GM12878 (cell line): ENCODE data around the gene SPR.

Source experiments
- EED ChIP-seq: sonication (generic); IDR thresholded peaks from 2 replicates; pipeline ENCODE4 v1.6.1; 2016; ENCODE audit warnings: antibody characterized with exemption, low read depth
- POLR2A ChIP-seq: IDR thresholded peaks from 2 replicates; pipeline ENCODE4 v1.6.1; 2011; ENCODE audit warnings: low read depth, mild to moderate bottlenecking, low read length
- RUNX3 ChIP-seq: IDR thresholded peaks from 2 replicates; pipeline ENCODE4 v1.6.1; 2012; ENCODE audit warnings: low read length, inconsistent platforms
- STAT3 ChIP-seq: IDR thresholded peaks from 2 replicates; pipeline ENCODE4 v1.6.1; 2011; ENCODE audit warnings: low read depth, low read length, improper control_type of control experiment
- TF ChIP-seq, protein P1 (sequence below): fragments of 450-650 bp; IDR thresholded peaks from 2 replicates; pipeline ENCODE4 v1.6.1; 2017; ENCODE audit warnings: mild to moderate bottlenecking
- TF ChIP-seq, protein P2 (sequence below): IDR thresholded peaks from 2 replicates; pipeline ENCODE4 v1.6.1; 2012; ENCODE audit warnings: low read depth, low read length, improper control_type of control experiment
- TF ChIP-seq, protein P3 (sequence below), 3 experiments: IDR thresholded peaks in 2 of 3; conservative IDR thresholded peaks in 1 of 3; 2 replicates each; pipeline ENCODE4 v1.5.1; 2011; ENCODE audit warnings: low read depth in 3 of 3, low read length in 3 of 3, mild to moderate bottlenecking in 3 of 3, control low read depth in 2 of 3, moderate library complexity in 2 of 3, inconsistent platforms in 1 of 3, mixed read lengths in 1 of 3; ENCODE audit not compliant: control insufficient read depth in 2 of 3, insufficient read depth in 1 of 3; ENCODE audit errors: extremely low read depth in 1 of 3

DNA sequence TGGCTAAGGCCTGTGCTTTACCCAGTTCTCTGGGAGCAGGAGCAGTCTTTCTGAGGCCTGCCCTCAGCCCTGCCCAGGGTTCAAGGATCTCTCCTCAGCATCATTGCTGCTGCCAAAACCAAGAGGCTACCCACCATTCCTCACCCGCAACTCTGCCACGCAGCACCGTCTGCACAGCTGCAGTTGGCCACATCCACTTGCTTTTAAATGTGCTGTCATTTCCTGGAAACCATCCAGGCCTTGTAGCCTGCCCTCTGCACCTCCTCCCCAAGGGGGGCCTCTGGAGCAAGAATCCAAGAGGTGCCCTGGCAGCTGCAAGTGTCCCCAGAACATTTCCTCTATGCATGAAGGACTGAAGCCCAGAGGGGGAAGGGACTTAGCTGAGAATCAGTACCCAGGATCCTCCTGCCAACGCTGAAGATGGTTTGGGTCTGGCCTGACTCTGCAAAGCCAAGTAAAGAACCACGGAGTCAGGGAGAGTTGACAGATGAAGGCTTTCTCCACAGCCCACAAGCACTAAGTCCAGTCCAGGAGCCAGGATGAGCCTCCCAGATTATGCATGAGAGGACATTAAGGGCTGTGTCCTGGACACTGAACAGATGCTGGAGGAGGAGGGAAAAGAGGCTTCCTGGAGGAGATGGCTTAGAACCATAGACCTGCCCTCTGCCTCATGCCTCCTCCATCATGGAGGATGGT is 45.0 kb downstream of the SPR start:
- TF ChIP-seq, protein P1, sequence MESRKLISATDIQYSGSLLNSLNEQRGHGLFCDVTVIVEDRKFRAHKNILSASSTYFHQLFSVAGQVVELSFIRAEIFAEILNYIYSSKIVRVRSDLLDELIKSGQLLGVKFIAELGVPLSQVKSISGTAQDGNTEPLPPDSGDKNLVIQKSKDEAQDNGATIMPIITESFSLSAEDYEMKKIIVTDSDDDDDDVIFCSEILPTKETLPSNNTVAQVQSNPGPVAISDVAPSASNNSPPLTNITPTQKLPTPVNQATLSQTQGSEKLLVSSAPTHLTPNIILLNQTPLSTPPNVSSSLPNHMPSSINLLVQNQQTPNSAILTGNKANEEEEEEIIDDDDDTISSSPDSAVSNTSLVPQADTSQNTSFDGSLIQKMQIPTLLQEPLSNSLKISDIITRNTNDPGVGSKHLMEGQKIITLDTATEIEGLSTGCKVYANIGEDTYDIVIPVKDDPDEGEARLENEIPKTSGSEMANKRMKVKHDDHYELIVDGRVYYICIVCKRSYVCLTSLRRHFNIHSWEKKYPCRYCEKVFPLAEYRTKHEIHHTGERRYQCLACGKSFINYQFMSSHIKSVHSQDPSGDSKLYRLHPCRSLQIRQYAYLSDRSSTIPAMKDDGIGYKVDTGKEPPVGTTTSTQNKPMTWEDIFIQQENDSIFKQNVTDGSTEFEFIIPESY = no peak
- TF ChIP-seq RUNX3 (no peak), STAT3 (no peak), POLR2A (no peak), EED (no peak)
- TF ChIP-seq, protein P2, sequence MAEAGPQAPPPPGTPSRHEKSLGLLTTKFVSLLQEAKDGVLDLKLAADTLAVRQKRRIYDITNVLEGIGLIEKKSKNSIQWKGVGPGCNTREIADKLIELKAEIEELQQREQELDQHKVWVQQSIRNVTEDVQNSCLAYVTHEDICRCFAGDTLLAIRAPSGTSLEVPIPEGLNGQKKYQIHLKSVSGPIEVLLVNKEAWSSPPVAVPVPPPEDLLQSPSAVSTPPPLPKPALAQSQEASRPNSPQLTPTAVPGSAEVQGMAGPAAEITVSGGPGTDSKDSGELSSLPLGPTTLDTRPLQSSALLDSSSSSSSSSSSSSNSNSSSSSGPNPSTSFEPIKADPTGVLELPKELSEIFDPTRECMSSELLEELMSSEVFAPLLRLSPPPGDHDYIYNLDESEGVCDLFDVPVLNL = no peak
- TF ChIP-seq, protein P3, sequence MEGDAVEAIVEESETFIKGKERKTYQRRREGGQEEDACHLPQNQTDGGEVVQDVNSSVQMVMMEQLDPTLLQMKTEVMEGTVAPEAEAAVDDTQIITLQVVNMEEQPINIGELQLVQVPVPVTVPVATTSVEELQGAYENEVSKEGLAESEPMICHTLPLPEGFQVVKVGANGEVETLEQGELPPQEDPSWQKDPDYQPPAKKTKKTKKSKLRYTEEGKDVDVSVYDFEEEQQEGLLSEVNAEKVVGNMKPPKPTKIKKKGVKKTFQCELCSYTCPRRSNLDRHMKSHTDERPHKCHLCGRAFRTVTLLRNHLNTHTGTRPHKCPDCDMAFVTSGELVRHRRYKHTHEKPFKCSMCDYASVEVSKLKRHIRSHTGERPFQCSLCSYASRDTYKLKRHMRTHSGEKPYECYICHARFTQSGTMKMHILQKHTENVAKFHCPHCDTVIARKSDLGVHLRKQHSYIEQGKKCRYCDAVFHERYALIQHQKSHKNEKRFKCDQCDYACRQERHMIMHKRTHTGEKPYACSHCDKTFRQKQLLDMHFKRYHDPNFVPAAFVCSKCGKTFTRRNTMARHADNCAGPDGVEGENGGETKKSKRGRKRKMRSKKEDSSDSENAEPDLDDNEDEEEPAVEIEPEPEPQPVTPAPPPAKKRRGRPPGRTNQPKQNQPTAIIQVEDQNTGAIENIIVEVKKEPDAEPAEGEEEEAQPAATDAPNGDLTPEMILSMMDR (IDR thresholded peaks at IDR 0.05 in 2 of 3, conservative IDR thresholded peaks at IDR 0.05 in 1 of 3; ENCODE audit: control insufficient read depth in 2 of 3, extremely low read depth in 1 of 3, insufficient read depth in 1 of 3, low read depth in 3 of 3, low read length in 3 of 3) = no peak
